ENCODE data around the gene PNMA1.

GRCh38 chr14:73665130-73665529, 49.1 kb downstream of the PNMA1 start:
- no peak for TF ChIP-seq CTCF (IDR thresholded peaks at IDR 0.05)
- TF ChIP-seq EP300 (IDR thresholded peaks at IDR 0.05): no peak
- TF ChIP-seq POLR2A (IDR thresholded peaks at IDR 0.05): no peak
